Brain microvascular endothelial cell (primary cell): Measurements from ENCODE around the gene F8.

ENCODE experiments used
- DNase-seq: peaks from one replicate; pipeline ENCODE4 v3.0.0-alpha.2; 2020
- H3K27ac ChIP-seq: fragments of 250-450 bp; sonication (Bioruptor Pico); 2 replicates; pipeline ENCODE4 v1.5.1; 2020; ENCODE audit warnings: mild to moderate bottlenecking, moderate library complexity
- H3K27me3 ChIP-seq: fragments of 250-450 bp; sonication (Bioruptor Pico); replicated peaks from 2 replicates; pipeline ENCODE4 v1.5.1; 2020; ENCODE audit warnings: mild to moderate bottlenecking
- H3K36me3 ChIP-seq: fragments of 250-450 bp; sonication (Bioruptor Pico); replicated peaks from 2 replicates; pipeline ENCODE4 v1.5.1; 2020; ENCODE audit warnings: mild to moderate bottlenecking
- H3K4me3 ChIP-seq: 2 replicates; pipeline ENCODE4 v1.5.1; 2011; ENCODE audit warnings: low read depth, mild to moderate bottlenecking, control low read depth, low read length, moderate library complexity
- in situ Hi-C: cut with HindIII; loops from 2 replicates; pipeline ENCODE4 v1.10.0; 2017; ENCODE audit warnings: low sequenced_read_pairs, low pct_ligation_motif_present
- TF ChIP-seq, protein P1 (sequence below): IDR thresholded peaks from 2 replicates; pipeline ENCODE4 v1.5.1; 2011; ENCODE audit warnings: low read depth, mild to moderate bottlenecking, moderate library complexity, low read length, control low read depth, inconsistent platforms; ENCODE audit errors: missing control alignments

Gene F8

DNA sequence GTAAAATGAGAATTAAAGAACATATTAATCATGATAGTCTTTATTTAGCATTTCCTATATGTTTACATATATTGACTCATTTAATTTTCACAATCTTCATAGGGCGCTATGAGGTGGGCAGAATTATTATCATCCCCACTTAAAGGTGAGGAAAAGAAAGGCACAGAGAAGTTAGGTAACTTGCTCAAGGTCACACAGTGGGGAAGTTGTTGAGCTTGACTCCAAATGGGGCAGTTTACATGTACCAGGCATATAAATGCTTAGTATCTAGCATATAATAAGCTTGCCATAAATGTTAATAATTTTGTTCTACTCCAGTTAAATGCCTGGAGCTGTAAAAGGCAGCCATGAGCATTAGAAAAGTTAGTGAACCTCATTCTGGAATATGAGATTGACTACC, 46.9 kb upstream of the F8 start:
- Histone ChIP-seq H3K27me3 (no peaks in the 10 kb centered on the region), H3K27ac (no peak overlapping the region), H3K4me3 (peak overlapping the region; percentile 68), H3K36me3 (no peaks in the 10 kb centered on the region)
- no peak for DNase-seq
- in situ Hi-C loops, result no loop called here
- TF ChIP-seq, protein P1, sequence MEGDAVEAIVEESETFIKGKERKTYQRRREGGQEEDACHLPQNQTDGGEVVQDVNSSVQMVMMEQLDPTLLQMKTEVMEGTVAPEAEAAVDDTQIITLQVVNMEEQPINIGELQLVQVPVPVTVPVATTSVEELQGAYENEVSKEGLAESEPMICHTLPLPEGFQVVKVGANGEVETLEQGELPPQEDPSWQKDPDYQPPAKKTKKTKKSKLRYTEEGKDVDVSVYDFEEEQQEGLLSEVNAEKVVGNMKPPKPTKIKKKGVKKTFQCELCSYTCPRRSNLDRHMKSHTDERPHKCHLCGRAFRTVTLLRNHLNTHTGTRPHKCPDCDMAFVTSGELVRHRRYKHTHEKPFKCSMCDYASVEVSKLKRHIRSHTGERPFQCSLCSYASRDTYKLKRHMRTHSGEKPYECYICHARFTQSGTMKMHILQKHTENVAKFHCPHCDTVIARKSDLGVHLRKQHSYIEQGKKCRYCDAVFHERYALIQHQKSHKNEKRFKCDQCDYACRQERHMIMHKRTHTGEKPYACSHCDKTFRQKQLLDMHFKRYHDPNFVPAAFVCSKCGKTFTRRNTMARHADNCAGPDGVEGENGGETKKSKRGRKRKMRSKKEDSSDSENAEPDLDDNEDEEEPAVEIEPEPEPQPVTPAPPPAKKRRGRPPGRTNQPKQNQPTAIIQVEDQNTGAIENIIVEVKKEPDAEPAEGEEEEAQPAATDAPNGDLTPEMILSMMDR, result no peak

DNA sequence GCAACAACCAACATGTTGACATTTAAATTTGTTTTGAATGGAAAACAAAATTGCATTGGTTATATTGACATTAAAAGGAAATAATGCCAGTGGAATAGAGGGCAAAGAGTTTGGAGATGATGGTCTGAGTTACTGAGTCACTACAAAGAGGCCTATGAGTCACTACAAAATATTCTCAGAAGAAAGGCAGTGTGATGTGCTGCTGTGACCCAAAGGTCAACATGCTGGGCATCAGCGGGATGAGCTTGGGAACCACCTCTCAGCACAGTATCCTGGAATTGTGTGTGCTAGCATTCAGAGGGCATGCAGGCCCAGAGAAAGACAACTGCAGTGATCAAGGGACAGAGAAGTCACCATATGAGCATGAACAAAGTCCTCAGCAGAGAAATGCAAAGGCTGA, 45.6 kb upstream of the F8 start:
- peak; percentile 42 for DNase-seq
- Histone ChIP-seq H3K27me3 (no peaks in the 10 kb centered on the region), H3K4me3 (no peak overlapping the region), H3K36me3 (no peaks in the 10 kb centered on the region), H3K27ac (no peak overlapping the region)
- TF ChIP-seq, protein P1, result no peak
- in situ Hi-C loops, result no loop called here

DNA sequence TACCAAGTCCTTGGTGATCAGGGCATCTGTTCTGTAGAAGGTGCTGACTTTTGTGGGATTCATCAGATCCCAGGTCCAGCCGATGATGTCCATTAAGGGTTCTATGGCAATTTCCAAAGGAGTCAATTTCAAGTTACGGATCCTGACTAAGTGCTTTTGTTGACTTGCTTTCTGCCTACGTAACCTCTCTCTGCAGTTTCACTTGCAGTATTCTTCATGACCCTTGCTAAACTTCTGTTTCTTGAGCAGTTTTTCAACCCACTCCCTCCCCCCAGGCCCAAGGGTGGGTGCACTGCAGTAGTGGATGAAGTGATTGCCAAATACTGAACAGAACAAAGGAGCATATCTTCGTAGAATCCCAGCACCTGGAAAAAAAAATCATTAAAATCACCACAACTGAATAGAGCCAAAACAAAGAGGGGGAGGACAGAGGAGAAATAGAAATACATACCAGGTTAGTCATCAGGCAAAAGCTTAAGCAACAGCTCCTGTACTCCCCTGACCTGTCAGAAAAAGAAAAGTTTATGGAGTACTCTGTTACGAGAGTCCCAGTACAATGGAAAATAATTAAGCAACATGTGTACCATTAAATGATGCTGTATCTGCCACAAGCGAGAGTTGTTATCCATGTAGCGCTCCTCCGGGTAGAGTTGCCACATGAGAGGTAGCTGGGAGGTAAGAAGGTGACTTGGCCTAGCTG, 42.7 kb upstream of the F8 start:
- Histone ChIP-seq H3K4me3 (no peak overlapping the region), H3K27ac (no peak overlapping the region), H3K27me3 (no peaks in the 10 kb centered on the region), H3K36me3 (no peaks in the 10 kb centered on the region)
- DNase-seq, result no peak
- TF ChIP-seq, protein P1, result no peak
- in situ Hi-C loops, result no loop called here

DNA sequence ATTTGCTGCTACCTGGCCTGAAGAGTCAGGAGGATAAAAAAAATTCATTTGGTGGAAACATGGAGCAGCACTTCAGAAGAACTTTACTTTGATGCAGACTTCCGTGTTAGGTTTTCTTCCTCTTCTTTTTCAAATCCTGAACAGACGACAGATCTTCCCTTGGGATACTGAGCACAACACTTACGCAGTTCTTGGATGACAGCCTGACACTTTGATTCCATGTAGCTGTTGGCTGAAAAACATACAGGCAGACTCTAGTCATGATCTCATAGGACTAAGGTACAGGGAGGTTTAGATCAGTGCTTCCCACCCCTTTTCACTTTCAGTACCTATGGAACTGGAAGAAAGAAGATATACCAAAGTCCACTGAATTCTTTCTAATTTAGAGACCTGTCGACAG, 39.2 kb upstream of the F8 start:
- no peaks in the 10 kb centered on the region for H3K27me3 ChIP-seq
- no peak overlapping the region for H3K27ac ChIP-seq
- in situ Hi-C loops, result no loop called here
- H3K4me3 ChIP-seq, result no peak overlapping the region
- DNase-seq, result no peak
- no peaks in the 10 kb centered on the region for H3K36me3 ChIP-seq
- TF ChIP-seq, protein P1, result no peak

- DNase-seq, result peak; percentile 45
- Histone ChIP-seq H3K4me3 (peak overlapping the region; percentile 29), H3K36me3 (no peaks in the 10 kb centered on the region), H3K27ac (no peak overlapping the region), H3K27me3 (no peaks in the 10 kb centered on the region)
- TF ChIP-seq, protein P1, result peak; percentile 78
- in situ Hi-C loops, result no loop called here
These were observed 34.6 kb upstream of the F8 start for GRCh38 chrX:155056877-155057792.
